ENCODE results near the gene KLHDC4. TPM values are rescaled to one million over a fixed set of nuclear protein-coding genes. Genes with fewer than 3 reads are reported as not detected.

Gene KLHDC4
- total RNA-seq, 1 donor from 2014 or later, result 38.8 TPM

DNA sequence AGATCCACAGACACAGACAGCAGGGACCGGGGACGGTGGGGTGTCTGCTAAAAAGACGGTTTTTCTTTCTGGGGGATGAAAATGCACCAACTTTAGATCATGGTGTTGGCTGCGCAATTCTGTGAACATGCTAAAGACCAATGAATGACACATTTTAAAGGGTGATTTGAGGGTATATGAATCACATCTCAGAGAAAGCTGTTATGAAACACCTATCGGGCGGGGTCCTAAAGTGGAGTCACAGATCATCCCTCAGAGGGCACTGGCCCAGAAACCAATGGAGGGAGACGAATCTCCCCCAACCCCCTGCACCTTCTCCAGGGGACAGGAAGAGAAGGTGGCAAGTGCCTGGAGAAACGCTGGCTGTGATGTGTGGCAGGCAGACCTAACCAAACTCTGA lies 26.0 kb downstream of the KLHDC4 start:
- intact Hi-C loops (cut with DNase I), result no loop called here
- TF ChIP-seq, protein P1, sequence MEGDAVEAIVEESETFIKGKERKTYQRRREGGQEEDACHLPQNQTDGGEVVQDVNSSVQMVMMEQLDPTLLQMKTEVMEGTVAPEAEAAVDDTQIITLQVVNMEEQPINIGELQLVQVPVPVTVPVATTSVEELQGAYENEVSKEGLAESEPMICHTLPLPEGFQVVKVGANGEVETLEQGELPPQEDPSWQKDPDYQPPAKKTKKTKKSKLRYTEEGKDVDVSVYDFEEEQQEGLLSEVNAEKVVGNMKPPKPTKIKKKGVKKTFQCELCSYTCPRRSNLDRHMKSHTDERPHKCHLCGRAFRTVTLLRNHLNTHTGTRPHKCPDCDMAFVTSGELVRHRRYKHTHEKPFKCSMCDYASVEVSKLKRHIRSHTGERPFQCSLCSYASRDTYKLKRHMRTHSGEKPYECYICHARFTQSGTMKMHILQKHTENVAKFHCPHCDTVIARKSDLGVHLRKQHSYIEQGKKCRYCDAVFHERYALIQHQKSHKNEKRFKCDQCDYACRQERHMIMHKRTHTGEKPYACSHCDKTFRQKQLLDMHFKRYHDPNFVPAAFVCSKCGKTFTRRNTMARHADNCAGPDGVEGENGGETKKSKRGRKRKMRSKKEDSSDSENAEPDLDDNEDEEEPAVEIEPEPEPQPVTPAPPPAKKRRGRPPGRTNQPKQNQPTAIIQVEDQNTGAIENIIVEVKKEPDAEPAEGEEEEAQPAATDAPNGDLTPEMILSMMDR (IDR thresholded peaks at IDR 0.05), result no peak
- ATAC-seq (no peak), DNase-seq (no peak)
- Histone ChIP-seq H3K36me3 (peaks cover 39% of the 10 kb centered on the region), H3K27ac (no peak overlapping the region), H3K27me3 (no peaks in the 10 kb centered on the region), H3K9me3 (no peaks in the 10 kb centered on the region), H3K4me1 (no peaks in the 10 kb centered on the region), H3K4me3 (no peak overlapping the region)

DNA sequence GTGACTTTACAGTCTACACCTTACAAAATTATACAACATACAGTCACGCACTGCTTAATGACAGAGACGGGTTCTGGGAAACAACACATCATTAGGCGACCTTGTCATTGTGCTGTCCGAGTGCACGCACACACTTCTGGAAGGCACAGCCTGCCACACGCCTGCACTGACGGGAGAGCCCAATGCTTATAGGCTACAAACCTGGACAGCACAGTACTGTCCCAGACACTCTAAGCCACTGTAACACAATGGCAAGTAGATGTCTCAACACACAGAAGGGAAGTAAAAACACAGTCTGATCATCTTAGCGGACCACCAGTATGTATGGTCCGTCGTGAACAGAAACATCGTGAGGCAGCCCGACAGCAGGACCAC lies 29.8 kb downstream of the KLHDC4 start:
- TF ChIP-seq, protein P1 (IDR thresholded peaks at IDR 0.05), result no peak
- DNase-seq, result no peak
- intact Hi-C loops (cut with DNase I), result no loop called here
- peaks cover 21% of the 10 kb centered on the region for H3K36me3 ChIP-seq
- H3K9me3 ChIP-seq, result no peaks in the 10 kb centered on the region
- H3K4me1 ChIP-seq, result no peaks in the 10 kb centered on the region
- no peak overlapping the region for H3K27ac ChIP-seq
- no peak overlapping the region for H3K4me3 ChIP-seq
- peak; percentile 23 for ATAC-seq
- H3K27me3 ChIP-seq, result no peaks in the 10 kb centered on the region

DNA sequence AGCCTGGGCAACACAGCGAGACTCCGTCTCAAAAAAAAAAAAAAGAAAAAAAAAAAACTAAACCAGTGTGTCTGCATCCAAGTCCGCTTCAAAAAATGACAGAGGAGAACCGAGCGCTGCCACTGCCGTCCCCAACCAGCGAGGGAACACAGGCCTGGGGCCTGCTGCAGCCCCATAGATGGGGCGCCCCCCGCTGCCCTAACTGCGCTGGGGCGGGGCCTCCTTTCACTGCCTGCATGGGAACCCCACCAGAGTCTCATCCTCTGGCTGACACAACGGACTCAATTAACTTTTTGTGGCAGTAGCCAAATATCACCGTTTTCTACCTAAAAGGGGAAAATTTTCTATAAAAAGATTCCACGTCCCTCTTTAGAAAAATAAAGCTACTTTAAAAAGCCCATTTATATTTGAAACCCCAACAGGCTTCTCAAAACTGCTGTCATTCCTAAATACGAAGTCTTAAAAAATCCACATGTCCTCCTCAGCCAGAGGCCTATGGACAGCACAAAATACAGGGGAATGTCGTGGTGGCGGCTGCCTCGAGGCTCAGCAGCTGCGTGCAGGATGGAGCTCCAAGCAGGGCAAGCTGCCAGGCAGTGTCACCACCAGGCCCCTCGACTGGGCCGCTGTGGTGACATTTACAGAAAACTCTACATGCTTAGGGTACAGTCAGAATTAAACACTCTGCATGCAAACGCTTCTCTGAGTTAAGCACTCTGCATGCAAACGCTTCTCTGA lies 30.3 kb downstream of the KLHDC4 start:
- H3K36me3 ChIP-seq, result peaks cover 19% of the 10 kb centered on the region
- no peak for DNase-seq

DNA sequence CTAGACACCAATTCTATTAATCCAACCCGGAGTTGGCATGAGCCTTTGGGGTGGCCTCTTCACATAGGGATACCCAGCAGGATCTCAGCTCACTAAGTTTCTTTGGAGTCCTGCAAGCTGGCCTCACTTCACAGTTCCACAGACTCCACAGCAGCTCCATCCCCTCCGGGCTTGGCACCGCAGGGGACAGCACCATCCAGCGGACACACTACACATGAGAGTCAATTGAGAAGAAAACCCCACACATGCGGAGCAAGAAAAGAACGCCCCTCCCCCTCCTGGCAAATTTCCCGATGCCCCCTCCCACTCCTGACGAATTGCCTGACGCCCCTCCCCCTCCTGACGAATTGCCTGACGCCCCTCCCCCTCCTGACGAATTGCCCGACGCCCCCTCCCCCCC lies 31.1 kb downstream of the KLHDC4 start:
- ATAC-seq, result no peak
- TF ChIP-seq, protein P1 (IDR thresholded peaks at IDR 0.05), result no peak
- no peaks in the 10 kb centered on the region for H3K9me3 ChIP-seq
- H3K27me3 ChIP-seq, result no peaks in the 10 kb centered on the region
- peaks cover 27% of the 10 kb centered on the region for H3K36me3 ChIP-seq
- H3K27ac ChIP-seq, result no peak overlapping the region
- no peaks in the 10 kb centered on the region for H3K4me1 ChIP-seq
- no peak overlapping the region for H3K4me3 ChIP-seq
- no peak for DNase-seq
- intact Hi-C loops (cut with DNase I), result no loop called here

More for the DNA sequence above, 30.3 kb downstream of the KLHDC4 start:
- no peaks in the 10 kb centered on the region for H3K27me3 ChIP-seq
- intact Hi-C loops (cut with DNase I), result no loop called here
- H3K9me3 ChIP-seq, result no peaks in the 10 kb centered on the region
- TF ChIP-seq, protein P1 (IDR thresholded peaks at IDR 0.05), result no peak
- H3K27ac ChIP-seq, result no peak overlapping the region
- ATAC-seq, result no peak
- H3K4me1 ChIP-seq, result no peaks in the 10 kb centered on the region
- no peak overlapping the region for H3K4me3 ChIP-seq

DNA sequence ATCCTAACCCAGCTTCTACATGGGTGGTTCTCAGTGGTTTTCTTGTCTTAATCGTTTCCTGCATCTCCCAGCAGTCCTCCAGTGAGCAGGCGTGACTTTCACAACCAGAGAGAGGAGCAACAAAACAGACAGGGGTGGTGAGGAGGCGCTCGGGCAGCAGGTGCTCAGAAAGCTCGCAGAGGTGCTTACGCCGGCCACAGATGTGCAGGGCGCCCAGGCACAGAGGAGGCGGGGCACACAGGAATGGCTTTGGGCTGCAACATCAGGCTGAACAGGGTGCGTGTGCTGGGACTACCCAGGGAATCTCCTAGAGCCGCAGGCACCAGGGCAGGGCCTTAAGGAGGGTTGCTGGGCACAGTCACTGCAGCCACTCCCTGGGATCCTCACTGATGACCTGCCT lies 32.6 kb downstream of the KLHDC4 start:
- DNase-seq (no peak), ATAC-seq (peak; percentile 31)
- H3K4me1 ChIP-seq, result no peaks in the 10 kb centered on the region
- H3K27me3 ChIP-seq, result no peaks in the 10 kb centered on the region
- H3K36me3 ChIP-seq, result peaks cover 42% of the 10 kb centered on the region
- H3K27ac ChIP-seq, result no peak overlapping the region
- TF ChIP-seq, protein P1 (IDR thresholded peaks at IDR 0.05), result no peak
- intact Hi-C loops (cut with DNase I), result no loop called here
- no peak overlapping the region for H3K4me3 ChIP-seq
- no peaks in the 10 kb centered on the region for H3K9me3 ChIP-seq
